ENCODE results near the gene ELN. TPM values are rescaled to one million over a fixed set of nuclear protein-coding genes. Genes with fewer than 3 reads are reported as not detected.
A peak's percentile ranks its signal among the peaks of the same experiment; 100 is the strongest.

The ELN gene
- total and polyA plus RNA-seq, 2 of the 4 experiments (the other 2 are of a cell fraction) = 2.2 to 14.3 TPM

- POLR2A ChIA-PET (ENCODE audit: unreplicated experiment) = no interaction called here
- dilution Hi-C loops (cut with HindIII; ENCODE audit: low sequenced_read_pairs, unreplicated experiment) = no loop called here
- no peak overlapping the region for H2AK9ac ChIP-seq (replicated peaks; ENCODE audit: low read depth, low read length, poor library complexity)
These were observed 25.7 kb downstream of the ELN start for GRCh38 chr7:74053589-74054186.

More at GRCh38 chr7:74053589-74054186, 25.7 kb downstream of the ELN start:
- Histone ChIP-seq H2BK5ac (ENCODE audit: low read depth, low read length, poor library complexity, severe bottlenecking) (peak overlapping the region; percentile 45), H3K79me1 (ENCODE audit: low read depth in 1 of 2, low read length in 2 of 2) (no peaks in the 10 kb centered on the region), H3K9me1 (ENCODE audit: insufficient read depth, low read length) (no peaks in the 10 kb centered on the region; the same call in 1 of the 2 replicates), H3K36me3 (ENCODE audit: control insufficient read depth, insufficient read depth, low read length) (peaks cover 2% of the 10 kb centered on the region; the same call in 1 of the 2 replicates), H3K56ac (ENCODE audit: extremely low read depth, insufficient read depth, low read length) (no peak overlapping the region), H2BK20ac (ENCODE audit: low read depth, low read length) (no peak overlapping the region), H3K23ac (ENCODE audit: low read depth, low read length) (no peak overlapping the region), H2BK120ac (ENCODE audit: low read depth, low read length) (no peak overlapping the region), H2AK5ac (ENCODE audit: low read depth, low read length) (no peak overlapping the region), H3K14ac (replicated peaks; ENCODE audit: low read depth, low read length) (no peak overlapping the region), H4K5ac (ENCODE audit: low read depth, low read length) (no peak overlapping the region), H2BK15ac (ENCODE audit: low read depth, low read length) (no peak overlapping the region), H3K9me3 (ENCODE audit: control insufficient read depth, insufficient read depth, low read length) (no peaks in the 10 kb centered on the region), H4K20me1 (ENCODE audit: insufficient read depth, low read length) (no peaks in the 10 kb centered on the region), H3K9ac (ENCODE audit: low read depth, low read length) (no peak overlapping the region), H3K4ac (ENCODE audit: low read depth, low read length) (no peak overlapping the region), H4K91ac (ENCODE audit: insufficient read depth, low read depth, low read length) (no peak overlapping the region), H2AFZ (replicated peaks; ENCODE audit: low read length, poor library complexity) (no peak overlapping the region), H3K4me1 (ENCODE audit: control insufficient read depth, insufficient read depth, low read length) (no peaks in the 10 kb centered on the region), H3K27ac (ENCODE audit: insufficient read depth, low read length) (no peak overlapping the region), H3K18ac (ENCODE audit: low read depth, low read length) (no peak overlapping the region), H3K4me2 (ENCODE audit: low read depth, low read length) (no peak overlapping the region), H4K8ac (ENCODE audit: low read depth in 2 of 2, low read length in 2 of 2) (no peak overlapping the region), H3K27me3 (ENCODE audit: control insufficient read depth, insufficient read depth, low read length) (no peaks in the 10 kb centered on the region; the same call in 1 of the 2 replicates), H3K4me3 (ENCODE audit: insufficient read depth, low read depth, low read length) (no peak overlapping the region)
- no peak for ATAC-seq (ENCODE audit: low read depth)
- CTCF ChIA-PET = no interaction called here
- in situ Hi-C loops (cut with MboI; ENCODE audit: low sequenced_read_pairs) = no loop called here
- TF ChIP-seq MXI1 (IDR thresholded peaks at IDR 0.05; ENCODE audit: borderline replicate concordance, low read depth, low read length) (no peak), POLR2A (IDR thresholded peaks at IDR 0.05; ENCODE audit: low read depth, low read length) (no peak), MAZ (IDR thresholded peaks at IDR 0.05; ENCODE audit: borderline replicate concordance, low read depth, low read length) (no peak), MAFK (IDR thresholded peaks at IDR 0.05; ENCODE audit: low read depth, low read length) (no peak), RCOR1 (IDR thresholded peaks at IDR 0.05; ENCODE audit: insufficient replicate concordance, low read length) (no peak), FOS (IDR thresholded peaks at IDR 0.05; ENCODE audit: low read depth, low read length) (no peak), ELK1 (IDR thresholded peaks at IDR 0.05; ENCODE audit: borderline replicate concordance, low read depth, low read length) (no peak), SMC3 (IDR thresholded peaks at IDR 0.05; ENCODE audit: low read depth, low read length) (no peak), USF2 (IDR thresholded peaks at IDR 0.05; ENCODE audit: low read depth, low read length) (no peak), CEBPB (IDR thresholded peaks at IDR 0.05; ENCODE audit: low read depth, low read length) (no peak), RFX5 (IDR thresholded peaks at IDR 0.05; ENCODE audit: low read depth, low read length) (no peak), CTCF (conservative IDR thresholded peaks at IDR 0.05; ENCODE audit: low read depth, low read length) (no peak), RAD21 (IDR thresholded peaks at IDR 0.05; ENCODE audit: low read length) (no peak), BHLHE40 (IDR thresholded peaks at IDR 0.05; ENCODE audit: low read depth, low read length) (no peak), CHD1 (IDR thresholded peaks at IDR 0.05; ENCODE audit: low read depth, low read length) (no peak)
- no peak for DNase-seq
- no TSS peak for BruUV-seq (replicated peaks)
- 93% methylated on average over 3 of the region's 3 CpGs; no CpG with 5 or more reads in 1 of the 2 experiments for WGBS, 2 experiments (ENCODE audit: extremely low coverage in 2 of 2, insufficient read length in 1 of 2)
- intact Hi-C loops (cut with micrococcal nuclease) = no loop called here

Data from IMR-90 (cell line).